GM21723 (cell line): ENCODE data around the gene OAF.
"Not testable (repeated sequence)": the region's sequence is repeated elsewhere in the genome, so short reads cannot be mapped to it uniquely, and the experiment has no call there.

Experiments
- ATAC-seq: cut with Tn5 transposase; IDR thresholded peaks from one replicate; pipeline ENCODE4 v1.9.1; 2021; ENCODE audit warnings: mild to moderate bottlenecking, moderate library complexity; ENCODE audit not compliant: unreplicated experiment

Gene OAF

DNA sequence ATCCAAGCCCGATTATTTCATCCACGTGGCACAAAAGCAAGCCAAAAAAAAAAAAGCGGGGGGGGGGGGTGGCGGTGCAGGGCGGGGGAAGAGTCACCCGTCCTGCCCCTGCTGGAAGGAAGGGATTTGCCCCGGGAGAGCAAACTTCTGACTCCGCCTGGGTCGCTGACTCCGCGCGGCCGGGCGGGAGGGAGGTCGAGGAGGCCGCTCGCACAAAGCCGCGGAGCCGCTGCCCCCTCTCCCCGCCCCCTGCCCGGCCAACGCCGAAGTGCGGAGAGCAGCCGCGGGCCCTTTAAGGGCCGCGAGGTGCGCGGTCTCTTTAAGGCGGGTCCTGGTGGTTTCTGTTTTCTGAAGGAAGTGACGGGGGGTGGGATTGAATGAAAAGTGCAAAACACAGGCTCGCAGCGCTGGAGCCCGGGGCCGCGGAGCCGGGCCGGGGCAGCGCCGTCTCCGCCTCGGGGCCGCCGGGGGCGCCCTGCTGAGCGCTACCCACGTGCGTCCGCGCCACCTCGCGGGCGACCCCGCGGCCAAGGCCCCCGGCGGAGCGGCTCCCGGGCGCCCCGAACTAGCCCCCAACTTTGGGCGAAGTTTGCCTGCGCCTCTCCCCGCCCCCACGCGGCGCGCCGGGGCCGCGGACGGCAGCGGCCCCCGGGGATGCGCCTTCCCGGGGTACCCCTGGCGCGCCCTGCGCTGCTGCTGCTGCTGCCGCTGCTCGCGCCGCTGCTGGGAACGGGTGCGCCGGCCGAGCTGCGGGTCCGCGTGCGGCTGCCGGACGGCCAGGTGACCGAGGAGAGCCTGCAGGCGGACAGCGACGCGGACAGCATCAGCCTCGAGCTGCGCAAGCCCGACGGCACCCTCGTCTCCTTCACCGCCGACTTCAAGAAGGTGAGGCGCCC lies at the start of gene OAF:
Gene OAF (plus strand): TSS at position 407 of the 896 bp plus-strand sequence. CDS start 248 bp downstream, at position 655.
- peak; percentile 86 for ATAC-seq

DNA sequence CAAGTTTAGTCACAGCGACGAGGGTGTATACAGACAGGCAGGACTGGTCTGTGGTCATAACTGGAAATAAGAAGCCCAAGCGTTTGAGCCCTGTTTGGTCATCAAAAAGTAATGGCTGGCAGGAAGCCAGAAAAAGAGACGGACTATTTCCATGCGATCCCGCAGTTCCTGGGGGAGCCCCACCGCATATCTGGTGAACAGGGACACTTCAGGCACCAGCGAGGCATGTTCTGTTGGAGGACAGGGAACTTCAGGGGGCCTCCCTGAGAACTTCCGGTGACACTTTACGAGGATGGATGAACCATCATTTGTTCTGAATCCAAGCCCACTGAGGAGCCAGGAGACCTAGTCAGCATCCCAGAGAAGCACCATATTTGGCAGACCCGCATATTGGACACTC lies 43.2 kb upstream of the OAF start:
- no peak for ATAC-seq

DNA sequence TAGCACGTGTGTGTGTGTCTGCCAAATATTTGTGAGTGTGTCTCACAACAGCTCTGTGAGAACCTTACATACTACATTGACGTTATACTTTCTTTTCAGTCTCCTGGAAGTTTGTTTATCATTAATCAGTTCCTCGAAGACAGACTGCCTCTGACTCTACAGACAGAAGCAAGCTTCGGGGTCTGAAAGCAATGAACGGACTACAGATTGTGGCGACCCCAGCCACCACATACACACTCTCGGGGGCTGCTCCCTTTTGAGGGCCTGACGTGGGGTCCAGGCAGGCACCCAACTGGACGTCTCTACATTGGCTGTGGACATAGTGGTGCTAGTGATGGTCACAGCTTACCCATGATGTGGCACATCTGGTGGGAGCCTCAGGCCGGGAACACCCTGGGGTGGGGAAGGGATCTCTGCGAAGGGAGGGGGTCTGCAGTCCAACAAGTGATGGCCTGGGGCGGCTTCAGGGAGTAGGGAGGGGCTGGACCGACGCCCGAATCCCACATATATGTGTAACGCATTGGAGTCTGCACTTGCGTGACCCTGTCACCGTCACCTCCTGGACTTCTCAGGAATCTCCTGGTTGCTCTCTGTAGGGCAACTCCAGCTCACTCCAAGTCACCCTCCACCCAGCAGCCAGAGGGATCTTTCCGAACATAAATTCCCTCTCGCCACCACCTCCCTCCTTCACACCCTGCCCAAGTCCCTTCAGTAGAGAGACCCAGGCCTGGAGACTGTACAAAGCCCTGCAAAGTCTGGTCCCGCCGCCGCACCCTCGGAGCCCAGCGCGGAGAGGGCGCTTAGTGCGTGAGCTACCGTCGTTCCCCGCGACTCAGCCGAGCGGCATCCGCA lies 42.5 kb upstream of the OAF start:
- ATAC-seq: no peak

DNA sequence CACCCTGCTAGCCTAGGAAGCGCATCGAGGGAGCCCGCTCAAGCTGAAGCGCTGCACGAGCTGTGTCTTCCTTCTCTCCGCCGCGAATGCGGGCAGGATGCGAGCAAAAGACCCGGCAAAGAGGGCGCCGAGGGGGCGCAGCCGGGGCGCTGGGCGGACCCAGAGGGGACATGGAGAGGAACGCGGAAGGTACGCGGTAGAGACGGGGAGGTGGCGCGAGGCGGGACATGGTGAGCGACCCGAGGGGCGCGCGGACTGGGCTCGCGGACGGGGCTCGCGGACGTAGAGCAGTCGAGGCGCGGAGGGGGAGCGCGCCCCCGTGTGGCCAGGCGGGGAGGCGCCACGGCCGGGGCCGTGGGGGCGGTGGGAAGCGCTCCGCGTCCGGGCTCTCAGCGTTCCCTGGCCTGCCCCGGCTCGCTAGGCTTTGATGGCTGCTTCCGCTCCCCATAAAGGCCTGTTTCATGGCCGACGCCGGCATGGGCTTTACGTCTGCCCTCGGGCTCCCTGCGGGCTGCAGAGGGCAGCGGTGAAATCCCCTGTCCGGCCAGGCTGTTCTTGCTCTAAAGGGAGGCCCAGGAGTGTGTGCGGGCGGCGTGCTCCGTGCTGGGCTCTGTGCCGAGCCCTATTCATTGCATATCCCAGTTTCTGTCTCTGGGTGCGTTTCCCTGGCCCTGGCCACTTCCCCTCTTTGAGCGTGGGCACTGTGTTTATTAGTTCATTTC lies 41.7 kb upstream of the OAF start:
- ATAC-seq: no peak

DNA sequence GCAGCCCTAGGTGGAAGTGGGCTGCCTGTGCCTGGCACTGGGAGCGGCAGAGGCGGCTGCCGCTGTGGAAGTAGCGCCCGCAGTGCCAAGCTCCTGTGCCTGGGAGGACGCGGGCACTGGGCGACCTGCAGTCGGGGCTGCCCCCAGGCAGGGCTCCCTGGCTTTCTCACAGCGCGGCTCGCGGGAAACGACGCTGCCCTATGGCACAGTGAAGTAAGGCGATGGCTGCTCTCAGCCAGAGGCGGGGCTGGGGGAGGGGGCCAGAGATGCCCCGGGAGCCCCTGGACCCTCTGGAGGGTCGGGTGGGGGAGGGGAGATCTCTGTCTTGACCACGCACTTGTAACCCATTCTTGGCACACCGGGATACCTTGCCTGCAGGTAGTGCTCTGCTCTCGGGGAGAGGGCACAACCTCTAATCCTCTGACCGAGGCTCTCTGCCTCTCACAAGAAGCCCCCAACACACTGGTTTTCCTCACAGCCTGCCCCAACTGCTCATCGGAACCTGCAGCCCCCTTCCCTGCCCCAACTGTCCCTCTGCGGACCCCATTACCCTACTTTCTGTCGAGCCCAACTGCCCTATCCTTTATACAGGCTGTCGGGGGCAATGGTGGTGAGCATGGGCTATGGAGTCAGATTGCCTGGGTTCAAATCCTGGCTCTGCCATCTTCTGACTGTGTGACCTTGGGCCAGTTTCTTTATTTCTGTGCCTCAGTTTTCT lies 40.7 kb upstream of the OAF start:
- no peak for ATAC-seq

DNA sequence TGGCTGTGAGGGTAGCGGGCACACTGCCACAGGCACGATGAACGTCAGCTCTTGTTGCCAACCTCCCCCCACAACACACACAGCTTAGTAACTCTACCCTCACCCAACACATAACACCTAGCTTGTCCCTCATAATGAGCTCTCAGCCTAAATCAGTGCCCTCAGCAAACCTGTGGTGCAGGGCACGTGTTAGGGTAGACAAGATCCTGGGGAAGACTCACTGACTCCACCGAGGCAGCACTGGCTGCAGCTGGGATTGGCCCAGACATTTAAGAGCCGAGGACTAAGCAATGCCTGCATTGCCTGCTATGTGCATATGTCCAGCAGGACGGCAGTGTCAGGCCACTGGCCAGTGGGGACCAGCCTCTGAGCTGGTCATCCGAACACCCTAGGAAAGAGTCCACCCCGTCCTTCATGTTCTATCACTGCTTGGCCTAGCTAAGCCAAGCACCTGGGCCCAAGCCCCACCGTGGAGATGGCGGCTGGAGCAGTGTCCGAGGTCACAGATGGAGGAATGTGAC lies 40.0 kb upstream of the OAF start:
- ATAC-seq: no peak

DNA sequence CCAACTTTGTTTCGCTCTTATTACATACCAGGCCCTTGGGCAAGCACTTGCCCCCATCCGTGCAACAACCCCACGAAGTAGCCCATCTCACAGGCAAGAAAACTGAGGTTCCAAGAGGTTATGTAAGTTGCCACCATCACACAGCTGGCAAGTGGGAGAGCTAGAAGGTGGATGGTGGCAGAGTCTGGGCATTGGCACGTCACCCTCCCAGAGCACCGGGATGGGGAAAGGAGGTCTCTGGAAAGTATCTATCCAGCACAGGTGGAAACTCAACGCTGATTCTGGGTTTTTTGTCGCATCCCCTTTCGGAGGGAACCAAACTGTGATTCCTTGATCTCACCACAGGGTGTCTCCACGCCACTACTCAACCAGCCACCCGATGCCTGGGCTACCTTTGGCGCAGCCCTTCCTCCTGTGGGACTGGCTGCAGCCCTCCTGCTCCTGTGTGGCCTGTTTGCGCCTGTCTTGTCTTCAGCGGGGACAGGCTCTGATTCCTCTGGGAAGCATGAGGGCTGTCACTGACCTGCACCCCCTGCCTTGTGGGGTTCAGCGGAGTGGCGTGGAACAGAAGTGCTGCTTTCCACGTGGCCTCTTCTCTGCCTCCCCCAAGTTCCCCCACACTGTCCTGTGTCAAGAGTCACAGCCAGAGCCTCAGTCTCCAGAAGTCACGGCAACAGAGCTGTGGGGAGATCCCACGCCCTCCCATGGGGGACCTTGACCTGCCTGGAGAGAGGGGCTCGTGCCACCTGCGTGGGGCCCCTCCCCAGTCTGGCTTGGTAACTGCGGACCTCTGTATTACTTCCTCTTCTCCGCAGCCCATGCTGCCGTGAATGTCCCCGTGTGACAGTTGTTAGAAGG lies 38.5 kb upstream of the OAF start:
- no peak for ATAC-seq

DNA sequence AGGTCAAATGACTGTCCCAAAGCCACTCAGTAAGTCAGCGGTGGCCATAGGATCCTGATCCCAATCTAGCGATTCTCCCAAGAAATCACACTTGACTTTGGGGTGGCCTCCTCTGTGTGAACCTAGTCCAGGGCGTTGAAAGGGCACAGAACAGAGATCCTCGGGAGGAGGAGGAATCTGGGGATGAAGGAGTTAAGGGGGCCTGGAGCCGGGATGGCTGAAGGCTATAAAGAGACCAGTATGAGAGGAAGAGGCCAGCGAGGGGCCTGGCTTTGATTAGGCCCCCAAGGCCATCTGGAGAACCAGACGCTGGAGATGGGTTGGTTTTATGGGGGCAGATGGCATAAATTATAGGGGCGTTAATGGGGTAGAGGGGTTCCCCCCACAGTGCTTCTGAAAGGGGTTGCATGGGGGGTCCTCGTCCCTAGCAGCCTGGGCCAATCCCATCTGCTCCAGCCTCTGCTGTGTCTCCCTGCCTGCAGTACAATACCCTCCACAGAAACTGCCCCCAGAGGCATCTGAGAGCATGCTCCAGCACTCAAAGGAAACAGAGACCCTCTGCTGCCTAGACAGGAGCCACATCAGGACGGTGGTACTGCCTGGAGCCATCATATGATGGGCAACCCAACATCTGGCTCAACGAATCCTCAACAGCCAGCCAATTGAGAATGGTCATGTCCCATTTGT lies 37.7 kb upstream of the OAF start:
- ATAC-seq: no peak

DNA sequence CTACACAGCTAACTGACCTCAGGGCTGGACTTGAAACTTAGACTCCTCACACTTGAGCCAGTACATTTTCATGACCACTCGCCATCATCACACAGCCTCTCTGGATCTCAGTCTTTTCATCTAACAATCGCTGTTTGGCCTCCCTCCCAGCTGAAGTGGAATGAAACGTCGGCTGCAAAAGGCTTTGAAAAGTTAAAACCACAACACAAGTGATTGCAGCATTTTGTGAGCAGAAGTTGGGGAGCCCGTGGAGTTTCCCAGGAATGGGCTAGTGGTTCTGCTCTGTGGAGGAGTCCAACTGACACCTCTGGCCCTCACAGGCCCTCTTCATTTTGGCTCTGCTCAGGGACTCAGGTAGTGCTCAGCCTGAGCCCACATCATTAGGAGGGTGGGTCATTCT lies 37.0 kb upstream of the OAF start:
- ATAC-seq: no peak

DNA sequence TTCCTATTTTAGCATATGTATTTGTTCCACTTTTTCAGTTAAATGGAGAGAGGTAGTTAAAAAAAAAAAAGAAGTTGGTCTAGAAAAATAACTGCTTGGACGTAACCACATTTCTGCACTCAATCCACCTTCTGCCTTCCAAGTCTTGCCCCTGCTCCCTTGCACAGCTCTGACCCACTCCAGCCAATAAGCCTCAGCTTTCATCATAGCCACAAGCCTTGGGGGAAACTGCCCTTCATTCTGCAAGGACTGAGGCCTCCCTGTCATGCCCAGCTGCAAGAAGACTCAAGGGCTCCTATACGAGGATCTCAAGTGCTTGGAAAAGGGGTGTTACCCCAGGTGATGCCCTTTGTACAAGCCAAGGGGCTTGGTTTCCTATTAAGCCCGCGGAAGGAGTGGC lies 36.0 kb upstream of the OAF start:
- no peak for ATAC-seq

DNA sequence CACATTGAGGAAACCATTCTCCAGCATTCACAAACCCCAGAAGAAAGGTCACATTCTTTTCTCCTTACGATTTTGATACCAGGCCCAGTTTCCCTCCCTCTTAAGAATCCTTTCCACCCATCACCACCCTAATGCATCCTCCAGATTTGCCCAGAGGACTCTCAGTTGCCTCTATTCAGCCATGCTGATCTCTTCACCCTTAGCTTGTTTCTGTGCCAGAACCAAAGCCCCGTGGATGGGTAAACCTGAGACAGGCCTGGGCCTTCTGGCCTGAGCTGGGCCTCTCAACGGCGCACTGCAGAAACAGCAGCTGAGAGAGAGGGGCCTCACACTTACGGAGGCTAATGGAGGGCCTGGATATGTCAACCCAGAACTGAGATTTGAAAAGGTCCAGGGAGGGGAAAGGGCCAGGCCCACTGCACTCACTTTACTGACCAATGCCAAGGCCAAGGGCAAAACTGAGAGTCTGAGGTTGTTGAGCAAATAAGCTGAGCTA lies 32.2 kb upstream of the OAF start:
- ATAC-seq: no peak

DNA sequence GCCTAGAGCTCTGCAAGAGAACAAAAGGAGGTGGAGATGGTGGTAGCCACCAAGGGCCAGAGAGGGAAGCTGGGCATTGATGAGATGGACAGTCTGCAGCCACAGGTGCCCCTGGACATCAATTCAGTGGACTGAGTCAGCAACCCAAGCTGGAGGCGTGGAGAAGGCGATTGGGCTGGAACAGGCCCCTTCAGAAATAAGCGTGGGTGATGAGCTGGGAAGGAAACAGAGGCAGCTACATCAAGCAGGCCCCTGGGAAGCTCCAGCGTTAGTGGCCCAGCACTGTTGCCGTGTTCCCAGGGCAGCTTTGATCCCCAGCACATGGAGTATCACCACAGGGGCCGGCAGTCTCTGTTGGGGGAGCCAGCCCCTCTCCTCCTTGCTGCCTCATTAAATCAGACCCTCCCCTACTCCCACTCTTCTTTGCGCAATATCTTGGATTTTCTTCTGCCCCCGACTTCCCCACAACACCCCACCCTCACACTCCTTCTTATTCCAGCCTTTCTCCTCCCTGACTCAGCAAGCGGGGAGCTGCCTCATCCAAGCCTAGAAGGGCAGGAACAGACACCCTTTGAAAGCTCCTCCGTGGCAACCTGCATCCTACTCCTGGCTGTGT lies 31.7 kb upstream of the OAF start:
- ATAC-seq: no peak

DNA sequence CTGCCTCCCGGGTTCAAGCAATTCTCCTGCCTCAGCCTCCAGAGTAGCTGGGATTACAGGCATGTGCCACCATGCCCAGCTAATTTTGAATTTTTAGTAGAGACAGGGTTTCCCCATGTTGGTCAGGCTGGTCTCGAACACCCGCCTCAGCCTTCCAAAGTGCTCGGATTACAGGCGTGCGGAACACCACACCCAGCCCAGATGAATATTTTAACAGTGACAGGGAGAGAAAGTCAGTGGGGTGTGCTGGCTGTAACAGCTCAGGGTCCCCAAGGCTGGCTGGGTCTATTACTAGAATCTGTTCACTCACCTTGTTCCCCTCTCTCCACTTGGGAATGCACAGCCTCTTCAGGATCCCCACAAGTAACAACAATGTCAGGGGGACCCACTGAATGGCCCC lies 30.8 kb upstream of the OAF start:
- ATAC-seq: not testable (repeated sequence)

DNA sequence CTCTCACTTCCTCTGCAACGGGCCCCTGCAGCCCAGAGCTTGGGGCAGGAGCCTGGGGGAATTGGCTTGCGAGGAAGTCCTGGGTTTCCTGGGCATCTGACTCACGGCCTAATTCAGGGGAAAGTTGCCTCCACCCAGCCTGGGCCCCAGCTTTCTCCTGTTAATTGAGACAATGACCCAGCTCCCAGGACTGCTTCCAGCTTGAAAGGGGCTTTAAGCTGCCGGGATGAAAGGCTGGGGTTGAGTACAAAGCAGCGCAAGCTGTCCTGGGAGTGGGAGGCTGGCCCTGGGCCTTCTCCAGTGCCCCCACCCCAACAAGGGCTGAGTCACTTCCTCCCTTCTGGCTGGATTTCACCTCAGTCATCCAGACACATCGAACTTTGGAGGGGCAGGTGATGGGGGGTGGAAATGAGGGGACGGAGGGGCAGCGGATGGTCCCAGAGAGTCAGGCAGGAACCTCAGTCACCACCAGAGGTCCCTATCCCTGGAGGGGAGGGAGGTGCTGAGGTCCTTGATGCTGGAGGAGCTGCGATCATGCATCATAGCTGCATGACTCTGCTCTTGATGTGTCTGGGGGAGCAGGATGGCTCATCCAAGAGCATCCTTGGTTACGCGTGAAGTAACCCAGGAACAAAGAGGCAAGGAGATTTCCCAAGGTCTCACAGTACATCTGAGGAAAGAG lies 30.1 kb upstream of the OAF start:
- no peak for ATAC-seq

DNA sequence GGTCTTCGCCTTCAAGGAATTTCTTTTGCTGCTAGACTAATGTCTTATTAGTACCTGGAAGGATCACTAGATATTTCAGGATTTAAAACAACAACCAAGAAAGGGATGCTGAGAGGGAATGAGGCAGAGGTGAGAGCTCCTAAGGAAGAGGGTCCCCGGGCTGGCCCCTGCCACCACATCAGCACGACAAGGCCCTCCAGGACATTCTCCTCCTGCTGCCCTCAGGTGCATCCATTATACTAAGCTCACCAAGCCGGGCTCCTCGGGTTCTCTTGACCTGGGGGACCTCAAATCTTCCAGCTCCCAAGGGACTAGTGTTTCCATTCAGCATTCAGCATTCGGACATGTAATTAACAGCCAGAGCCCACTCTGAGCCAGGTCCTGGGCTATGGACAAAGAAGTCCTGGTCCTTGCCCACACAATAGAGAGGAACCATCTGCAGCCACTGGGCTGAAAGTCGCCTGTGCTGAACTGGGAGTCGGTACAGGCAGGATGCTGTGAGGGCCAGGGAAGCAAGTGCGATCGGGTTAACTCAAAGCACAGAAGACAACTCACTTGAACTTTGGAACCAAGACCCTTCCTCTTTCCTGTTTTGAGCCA lies 29.4 kb upstream of the OAF start:
- no peak for ATAC-seq

DNA sequence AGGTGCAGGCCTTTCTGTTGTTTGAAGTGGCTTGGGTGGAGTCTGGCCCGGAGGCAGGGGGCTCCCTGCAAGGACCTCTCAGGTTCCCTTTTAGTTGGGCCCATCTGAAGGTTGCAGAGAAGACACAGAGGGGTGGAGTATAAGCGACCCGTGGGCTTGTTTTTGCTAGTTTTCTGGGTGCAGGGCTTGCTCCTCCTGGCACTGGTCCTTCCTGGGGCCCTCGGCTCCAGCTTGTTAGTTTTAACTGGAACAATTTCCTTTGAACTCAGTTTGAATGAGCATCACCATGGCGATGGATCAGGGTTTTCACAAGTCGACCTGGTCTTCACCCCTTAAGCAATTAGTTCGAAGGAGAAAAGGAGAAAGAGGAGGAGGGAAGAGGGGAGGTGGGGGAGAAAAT lies 28.5 kb upstream of the OAF start:
- ATAC-seq: no peak

DNA sequence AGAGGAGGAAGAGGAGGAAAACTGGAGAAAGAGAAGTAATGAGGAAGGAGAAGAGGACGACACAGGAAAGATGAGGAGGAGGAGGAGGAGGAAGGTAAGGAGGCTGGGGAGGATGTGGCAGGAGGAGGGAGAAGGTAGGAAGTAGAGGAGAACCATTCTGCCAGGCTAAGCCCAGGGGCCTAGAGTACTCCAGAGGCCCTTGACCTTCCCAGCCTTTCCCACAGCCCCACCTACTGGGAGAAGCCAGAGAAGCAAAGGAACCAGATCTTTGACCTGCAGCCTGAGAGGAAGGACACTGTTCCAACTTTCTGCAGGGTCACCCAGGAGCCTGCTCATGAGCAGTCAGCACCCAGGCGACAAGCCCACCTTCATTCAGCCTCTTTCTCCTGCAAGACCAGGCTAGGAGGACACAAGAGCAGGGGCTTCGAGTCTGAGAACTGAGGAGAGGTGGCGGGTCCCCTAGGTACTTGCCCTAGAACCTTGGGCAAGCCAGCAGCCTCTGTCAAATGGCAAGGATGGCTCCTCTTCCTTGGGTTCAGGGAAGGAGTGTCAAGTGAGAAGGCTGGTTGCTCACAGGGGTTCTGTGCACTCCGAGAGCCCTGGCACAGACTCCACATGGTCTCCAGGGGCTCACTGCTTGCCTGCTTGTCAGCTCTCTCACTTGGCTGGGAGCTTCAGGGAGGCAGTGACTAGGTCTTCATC lies 27.9 kb upstream of the OAF start:
- ATAC-seq: no peak
